IPS DF 6.9 (cell line): ENCODE measurements around the gene CDH20.

Experiments
- DNase-seq: peaks from one replicate; pipeline ENCODE4 v3.0.0-alpha.2; 2013; ENCODE audit warnings: low read depth, low spot score
- H3K27ac ChIP-seq: one replicate; pipeline ENCODE4 v1.5.1; 2013; ENCODE audit warnings: low read length, control low read depth
- H3K27me3 ChIP-seq: 2 replicates; pipeline ENCODE4 v1.6.1; 2013; ENCODE audit warnings: mild to moderate bottlenecking, low read length; ENCODE audit not compliant: control insufficient read depth, insufficient read depth
- H3K36me3 ChIP-seq: 2 replicates; pipeline ENCODE4 v1.6.1; 2013; ENCODE audit warnings: low read length; ENCODE audit not compliant: control insufficient read depth, insufficient read depth
- H3K4me1 ChIP-seq: 2 replicates; pipeline ENCODE4 v1.6.1; 2013; ENCODE audit warnings: low read length; ENCODE audit not compliant: control insufficient read depth, insufficient read depth
- H3K4me3 ChIP-seq: 2 replicates; pipeline ENCODE4 v1.5.1; 2013; ENCODE audit warnings: mild to moderate bottlenecking, low read length
- H3K9me3 ChIP-seq: 2 replicates; pipeline ENCODE4 v1.6.1; 2013; ENCODE audit warnings: low read length, inconsistent platforms; ENCODE audit not compliant: control insufficient read depth, insufficient read depth
- WGBS: extraction: QIAGEN DNeasy Blood & Tissue Kit; methylation state at CpG from one replicate; pipeline ENCODE4 v1.1.7; 2013; ENCODE audit warnings: mixed read lengths, missing lambda C conversion rate; ENCODE audit not compliant: insufficient read length, insufficient coverage; 5-methylcytosine and 5-hydroxymethylcytosine counted together

The CDH20 gene

DNA sequence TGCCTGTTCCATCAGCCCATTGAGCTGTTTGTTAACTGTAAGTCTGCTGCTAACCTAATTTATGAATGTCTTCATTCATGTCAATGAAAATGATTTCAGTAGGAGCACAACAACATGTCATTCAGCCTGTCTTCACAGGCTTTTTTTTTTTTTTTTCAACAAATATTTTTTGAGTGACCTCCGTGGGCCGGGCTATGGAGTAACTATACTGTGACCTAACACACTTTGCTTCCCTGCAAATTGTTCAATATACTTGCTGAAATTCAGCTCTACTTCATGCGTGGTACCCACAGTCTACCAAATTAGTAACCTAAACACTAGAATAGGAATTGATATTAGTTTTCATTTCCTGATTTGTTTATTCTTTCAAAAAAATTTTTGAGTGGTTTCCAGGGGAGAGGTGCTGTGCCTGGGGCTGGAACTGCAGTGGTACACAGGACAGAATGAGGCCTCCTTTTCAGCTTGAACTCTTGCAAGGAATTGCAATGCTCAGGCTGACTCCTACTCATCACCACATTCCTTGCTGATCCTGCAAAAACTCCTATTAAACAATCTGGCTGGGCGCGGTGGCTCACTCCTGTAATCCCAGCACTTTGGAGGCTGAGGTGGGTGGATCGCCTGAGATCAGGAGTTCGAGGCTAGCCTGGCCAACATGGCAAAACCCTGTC, 87.1 kb downstream of the CDH20 start:
- H3K27me3 ChIP-seq, result no peaks in the 10 kb centered on the region
- no peaks in the 10 kb centered on the region for H3K9me3 ChIP-seq
- no peak for DNase-seq
- no peaks in the 10 kb centered on the region for H3K36me3 ChIP-seq
- H3K4me3 ChIP-seq, result no peak overlapping the region
- WGBS, result no CpG with 5 or more reads among the region's 7 CpGs
- H3K27ac ChIP-seq, result no peak overlapping the region
- no peaks in the 10 kb centered on the region for H3K4me1 ChIP-seq

- no peak overlapping the region for H3K4me3 ChIP-seq
Observed at GRCh38 chr18:61426492-61427053, 93.3 kb downstream of the CDH20 start.

DNA sequence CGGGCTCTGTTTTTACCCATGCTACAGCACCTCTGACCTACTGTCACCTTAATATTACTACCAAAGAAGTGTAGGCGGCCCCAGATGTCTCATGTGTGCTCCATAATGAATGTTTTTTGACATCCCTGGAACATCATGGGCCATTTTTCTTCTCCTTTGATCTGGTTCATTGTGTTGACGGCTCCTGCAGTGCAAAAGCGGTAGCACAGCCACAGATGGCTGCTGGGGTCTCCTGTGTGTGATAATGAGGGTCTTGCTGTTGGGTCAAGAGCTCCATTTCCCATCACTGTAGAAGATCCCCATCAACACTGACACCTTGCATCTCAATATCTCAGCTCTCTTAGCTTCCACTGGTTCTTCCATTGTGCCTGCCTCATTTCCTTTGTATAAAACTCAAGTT, 95.0 kb downstream of the CDH20 start:
- Histone ChIP-seq H3K4me1 (no peaks in the 10 kb centered on the region), H3K4me3 (no peak overlapping the region), H3K27me3 (no peaks in the 10 kb centered on the region), H3K36me3 (no peaks in the 10 kb centered on the region), H3K9me3 (no peaks in the 10 kb centered on the region), H3K27ac (no peak overlapping the region)
- WGBS, result no CpG with 5 or more reads among the region's 4 CpGs
- DNase-seq, result no peak

More at GRCh38 chr18:61426492-61427053, 93.3 kb downstream of the CDH20 start:
- Histone ChIP-seq H3K27me3 (no peaks in the 10 kb centered on the region), H3K36me3 (no peaks in the 10 kb centered on the region), H3K9me3 (no peaks in the 10 kb centered on the region), H3K27ac (no peak overlapping the region), H3K4me1 (no peaks in the 10 kb centered on the region)
- no peak for DNase-seq
- no CpG with 5 or more reads among the region's 6 CpGs for WGBS

DNA sequence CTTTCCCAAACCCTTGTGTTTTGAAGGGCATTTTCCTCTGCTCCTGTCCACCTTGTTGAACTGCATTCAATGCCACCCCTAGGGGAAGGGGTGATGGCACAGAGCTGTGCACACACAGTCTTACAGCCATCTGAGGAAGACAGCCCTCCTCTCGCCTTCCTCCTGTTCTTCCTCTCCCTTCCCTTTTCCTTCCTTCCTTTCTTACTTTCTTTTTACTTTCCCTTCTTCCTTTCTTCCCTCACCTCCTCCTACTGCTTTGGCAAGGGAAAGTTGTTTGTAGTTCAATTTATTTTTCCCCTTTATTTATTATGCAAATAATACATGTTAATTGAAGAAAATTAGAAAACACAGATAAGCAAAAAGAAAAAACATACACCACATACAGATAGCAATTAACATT, 99.4 kb downstream of the CDH20 start:
- no peaks in the 10 kb centered on the region for H3K36me3 ChIP-seq
- no peaks in the 10 kb centered on the region for H3K27me3 ChIP-seq
- H3K27ac ChIP-seq, result no peak overlapping the region
- no peak for DNase-seq
- H3K9me3 ChIP-seq, result no peaks in the 10 kb centered on the region
- WGBS, result no CpG with 5 or more reads among the region's 1 CpG
- H3K4me3 ChIP-seq, result no peak overlapping the region
- H3K4me1 ChIP-seq, result no peaks in the 10 kb centered on the region

DNA sequence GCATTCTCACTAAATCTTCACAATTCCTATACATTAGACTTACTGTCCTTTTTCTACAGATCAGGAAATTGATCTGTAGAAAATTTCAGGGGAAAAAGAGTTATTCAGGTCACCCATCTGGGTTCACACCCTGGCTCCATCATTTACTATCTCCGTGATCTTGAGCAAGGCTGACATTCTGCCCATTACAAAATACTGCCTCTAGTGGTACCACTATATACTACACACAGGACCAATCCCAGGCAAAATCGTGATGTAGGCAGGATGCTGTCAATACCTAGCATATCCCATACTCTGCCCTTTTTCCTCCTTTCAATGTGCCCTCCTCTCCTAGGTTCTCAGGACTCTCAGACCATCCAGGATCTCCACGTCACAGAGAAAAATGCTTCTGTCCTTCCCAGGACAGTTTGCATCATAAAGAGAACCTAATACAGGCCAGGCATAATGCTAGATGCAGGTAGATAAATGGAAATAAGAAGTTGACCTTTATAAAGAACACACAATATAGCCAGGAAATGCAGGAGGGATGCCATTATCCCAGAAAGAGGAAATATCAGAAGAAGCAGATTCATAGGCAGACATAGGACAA, 101.9 kb downstream of the CDH20 start:
- Histone ChIP-seq H3K36me3 (no peaks in the 10 kb centered on the region), H3K4me1 (no peaks in the 10 kb centered on the region), H3K27me3 (no peaks in the 10 kb centered on the region), H3K9me3 (no peaks in the 10 kb centered on the region), H3K27ac (no peak overlapping the region), H3K4me3 (no peak overlapping the region)
- DNase-seq, result peak; percentile 29
- WGBS, result no CpG with 5 or more reads among the region's 3 CpGs

- H3K36me3 ChIP-seq, result no peaks in the 10 kb centered on the region
- DNase-seq, result no peak
- no peaks in the 10 kb centered on the region for H3K27me3 ChIP-seq
- H3K4me3 ChIP-seq, result no peak overlapping the region
- no peaks in the 10 kb centered on the region for H3K9me3 ChIP-seq
- no peaks in the 10 kb centered on the region for H3K4me1 ChIP-seq
- H3K27ac ChIP-seq, result no peak overlapping the region
- WGBS, result no CpG with 5 or more reads among the region's 5 CpGs
Observed at GRCh38 chr18:61443081-61443725, 110.0 kb downstream of the CDH20 start.

GRCh38 chr18:61448316-61448715, 115.1 kb downstream of the CDH20 start:
- H3K27me3 ChIP-seq, result no peaks in the 10 kb centered on the region
- no peaks in the 10 kb centered on the region for H3K4me1 ChIP-seq
- no peak overlapping the region for H3K4me3 ChIP-seq
- no peaks in the 10 kb centered on the region for H3K36me3 ChIP-seq
- H3K27ac ChIP-seq, result no peak overlapping the region
- H3K9me3 ChIP-seq, result no peaks in the 10 kb centered on the region
- DNase-seq, result no peak
- WGBS, result no CpG with 5 or more reads among the region's 2 CpGs

DNA sequence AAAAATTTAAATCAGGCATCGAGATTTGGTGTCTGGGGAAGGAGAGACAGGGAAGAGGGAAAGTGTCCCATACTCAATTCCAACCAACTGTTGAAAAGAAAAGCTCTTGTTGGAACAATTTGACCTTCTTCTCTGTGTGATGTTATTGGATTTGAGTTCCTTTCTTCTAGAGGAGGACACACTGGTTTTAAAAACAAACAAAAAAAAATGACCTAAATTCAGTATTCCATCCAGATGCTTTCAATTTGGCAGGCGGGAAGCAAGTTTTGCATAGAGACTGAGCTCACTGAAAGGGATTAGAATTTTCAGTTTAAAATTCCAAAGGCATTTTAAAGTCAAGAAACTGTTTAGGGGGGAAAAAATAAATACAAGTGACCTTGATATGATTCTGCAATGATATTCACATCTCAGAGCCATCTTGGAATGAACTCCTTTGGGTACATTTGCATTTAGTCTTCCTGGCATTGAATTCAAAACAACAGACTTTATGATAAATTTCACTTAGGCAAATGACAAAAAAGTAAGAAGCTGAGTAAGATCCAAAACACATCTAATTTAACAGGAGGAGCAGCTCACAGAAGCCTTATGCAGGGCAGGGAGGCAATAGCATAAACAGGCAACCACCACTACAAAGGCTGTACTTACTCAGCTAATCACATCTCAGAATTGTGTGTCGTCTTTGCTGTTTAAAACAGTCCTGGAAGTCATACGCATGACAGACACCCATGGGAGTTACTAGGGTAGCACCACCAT, 126.8 kb downstream of the CDH20 start:
- H3K4me1 ChIP-seq, result no peaks in the 10 kb centered on the region
- H3K4me3 ChIP-seq, result no peak overlapping the region
- no peak for DNase-seq
- no CpG with 5 or more reads among the region's 4 CpGs for WGBS
- H3K27ac ChIP-seq, result no peak overlapping the region
- H3K27me3 ChIP-seq, result no peaks in the 10 kb centered on the region
- no peaks in the 10 kb centered on the region for H3K9me3 ChIP-seq
- H3K36me3 ChIP-seq, result no peaks in the 10 kb centered on the region

GRCh38 chr18:61464551-61465142, 131.4 kb downstream of the CDH20 start:
- no peak overlapping the region for H3K4me3 ChIP-seq
- no peaks in the 10 kb centered on the region for H3K36me3 ChIP-seq
- WGBS, result no CpG with 5 or more reads among the region's 1 CpG
- no peak overlapping the region for H3K27ac ChIP-seq
- H3K27me3 ChIP-seq, result no peaks in the 10 kb centered on the region
- no peak for DNase-seq
- no peaks in the 10 kb centered on the region for H3K9me3 ChIP-seq
- H3K4me1 ChIP-seq, result no peaks in the 10 kb centered on the region

GRCh38 chr18:61466736-61467135, 133.5 kb downstream of the CDH20 start:
- H3K4me3 ChIP-seq, result no peak overlapping the region
- no CpG with 5 or more reads among the region's 3 CpGs for WGBS
- no peaks in the 10 kb centered on the region for H3K27me3 ChIP-seq
- no peaks in the 10 kb centered on the region for H3K9me3 ChIP-seq
- no peak for DNase-seq
- H3K4me1 ChIP-seq, result no peaks in the 10 kb centered on the region
- no peak overlapping the region for H3K27ac ChIP-seq
- H3K36me3 ChIP-seq, result no peaks in the 10 kb centered on the region
